Ecto neural progenitor cell (in vitro differentiated cells): Measurements from ENCODE around the gene FYCO1.

ENCODE experiments used
- DNase-seq: peaks from one replicate; pipeline ENCODE4 v3.0.0-alpha.2; 2018; ENCODE audit warnings: low spot score

FYCO1 gene

GRCh38 chr3:45943207-45943846, 52.3 kb downstream of the FYCO1 start, which contains the start of gene CXCR6:
Gene CXCR6, plus strand, starts transcription at chr3:45943464. Its CDS starts 3,018 bp downstream, at chr3:45946482.
- no peak for DNase-seq

DNA sequence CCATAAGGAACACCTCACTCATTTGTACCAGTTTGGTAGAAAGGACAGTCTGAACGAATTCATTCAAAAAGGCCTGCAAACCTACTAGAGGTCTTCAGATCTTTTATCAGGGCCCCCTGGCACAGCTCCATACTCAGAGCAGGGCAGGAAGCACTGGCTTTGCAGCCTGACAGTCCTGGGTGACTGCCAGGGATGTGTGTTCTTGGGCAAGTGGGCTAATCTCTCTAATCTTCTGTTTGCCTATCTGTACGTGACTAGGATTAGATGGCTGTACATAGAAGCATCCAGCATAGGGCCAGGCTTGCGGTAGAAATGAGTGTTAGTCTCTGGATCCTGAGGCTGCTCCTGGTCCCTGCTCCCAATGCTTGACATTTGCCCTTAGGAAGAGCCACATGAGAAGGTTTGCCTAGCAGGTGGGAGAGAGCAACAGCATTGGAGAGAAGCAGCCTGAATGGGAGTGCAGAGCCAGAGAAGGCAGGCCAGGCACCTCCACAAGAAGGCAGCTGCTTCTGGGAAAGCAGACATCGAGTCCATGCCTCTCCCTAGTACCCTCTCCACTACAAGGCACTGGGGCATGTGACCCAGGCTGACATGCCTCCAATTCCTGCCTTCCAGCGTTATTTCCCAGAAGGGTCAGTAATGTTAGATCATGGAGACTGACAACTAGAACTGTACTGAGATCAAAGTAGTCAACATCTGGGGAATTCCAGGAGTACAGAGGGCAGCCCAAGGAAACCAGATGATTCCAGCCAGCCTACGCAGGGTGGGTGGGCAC, 53.4 kb downstream of the FYCO1 start:
- DNase-seq = no peak

DNA sequence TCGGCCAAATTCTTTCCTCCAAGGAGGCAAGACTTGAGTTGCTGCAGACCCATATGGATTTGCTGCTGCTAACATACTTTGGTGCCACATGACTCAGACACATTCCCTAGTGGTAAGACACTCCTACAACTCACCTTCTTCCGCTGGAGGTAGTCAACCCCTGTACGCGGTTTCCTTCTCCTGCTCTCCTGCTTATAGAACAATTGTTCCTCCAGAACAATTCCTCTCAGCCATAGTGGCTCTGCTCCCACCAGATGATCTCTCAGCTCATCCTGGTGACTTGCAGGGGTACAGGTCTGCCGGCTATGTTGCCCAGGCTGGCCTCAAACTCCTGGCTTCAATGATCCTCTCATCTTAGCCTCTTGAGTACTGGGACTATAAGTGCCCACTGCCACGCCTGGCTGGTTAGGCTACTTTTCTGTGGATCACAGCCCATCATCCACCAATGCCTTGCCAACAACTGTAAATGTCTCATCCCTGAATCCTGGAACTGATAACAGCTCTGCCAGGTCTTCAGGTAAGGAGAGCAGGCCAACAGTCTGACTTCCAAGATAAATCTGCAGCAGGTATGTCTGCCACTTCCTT, 54.8 kb downstream of the FYCO1 start:
- DNase-seq = no peak

DNA sequence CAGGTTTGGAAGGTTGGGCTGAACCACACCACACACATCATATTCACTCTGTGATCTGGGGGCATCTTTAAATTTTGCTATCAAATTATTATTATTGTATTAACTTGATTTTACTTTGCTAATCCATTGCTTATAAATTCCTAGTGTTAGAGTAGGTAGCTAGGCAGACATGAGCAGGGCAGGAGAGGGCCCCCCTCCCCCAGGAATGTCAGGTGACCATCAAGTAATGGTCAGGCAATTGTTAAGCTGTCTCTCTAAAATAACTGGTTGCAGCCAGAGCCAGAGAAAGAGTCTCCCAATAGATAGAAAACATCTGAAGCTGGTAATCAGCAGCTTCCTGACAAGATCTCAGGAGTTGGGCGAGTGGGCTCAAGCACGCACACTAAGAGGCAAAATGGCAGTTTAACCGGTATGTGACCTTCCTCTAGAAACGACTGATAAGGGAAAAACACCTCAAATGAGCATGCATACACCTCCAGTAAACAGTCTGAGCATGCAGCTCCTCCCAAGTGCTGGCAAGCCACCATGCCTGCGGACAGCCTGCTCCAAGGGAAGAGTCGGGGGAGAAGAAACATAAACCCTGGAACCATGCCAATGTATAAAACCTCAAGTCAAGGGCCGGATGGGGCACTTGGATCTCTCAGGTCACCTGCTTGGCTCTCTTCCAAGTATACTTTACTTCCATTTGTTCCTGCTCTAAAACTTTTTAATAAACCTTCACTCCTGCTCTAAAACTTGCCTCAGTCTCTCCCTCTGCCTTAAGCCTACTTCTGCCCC, 55.4 kb downstream of the FYCO1 start:
- no peak for DNase-seq

- no peak for DNase-seq
Measured at GRCh38 chr3:45939341-45939771, 56.3 kb downstream of the FYCO1 start.

DNA sequence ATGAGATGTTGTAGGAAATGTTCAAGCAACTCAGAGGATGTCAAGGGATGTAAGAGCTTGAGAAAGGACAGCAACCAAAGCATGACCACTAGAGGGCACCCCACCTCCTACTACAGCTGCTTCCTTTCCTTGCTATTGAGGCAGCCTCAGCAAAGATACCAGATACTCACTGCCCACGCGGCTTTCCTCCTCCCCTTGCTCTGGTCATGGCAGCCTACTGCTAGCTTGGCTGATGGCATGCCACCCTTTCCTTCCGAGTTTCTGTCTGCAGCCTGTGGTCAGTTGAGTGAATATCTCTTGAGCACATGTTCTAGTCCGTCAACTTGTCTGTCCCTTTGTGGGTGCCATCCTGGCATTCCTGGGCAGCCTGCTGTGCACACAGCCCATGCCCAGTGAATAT, 56.8 kb downstream of the FYCO1 start:
- peak; percentile 77 for DNase-seq

GRCh38 chr3:45938043-45938435, 57.6 kb downstream of the FYCO1 start:
- DNase-seq = no peak

DNA sequence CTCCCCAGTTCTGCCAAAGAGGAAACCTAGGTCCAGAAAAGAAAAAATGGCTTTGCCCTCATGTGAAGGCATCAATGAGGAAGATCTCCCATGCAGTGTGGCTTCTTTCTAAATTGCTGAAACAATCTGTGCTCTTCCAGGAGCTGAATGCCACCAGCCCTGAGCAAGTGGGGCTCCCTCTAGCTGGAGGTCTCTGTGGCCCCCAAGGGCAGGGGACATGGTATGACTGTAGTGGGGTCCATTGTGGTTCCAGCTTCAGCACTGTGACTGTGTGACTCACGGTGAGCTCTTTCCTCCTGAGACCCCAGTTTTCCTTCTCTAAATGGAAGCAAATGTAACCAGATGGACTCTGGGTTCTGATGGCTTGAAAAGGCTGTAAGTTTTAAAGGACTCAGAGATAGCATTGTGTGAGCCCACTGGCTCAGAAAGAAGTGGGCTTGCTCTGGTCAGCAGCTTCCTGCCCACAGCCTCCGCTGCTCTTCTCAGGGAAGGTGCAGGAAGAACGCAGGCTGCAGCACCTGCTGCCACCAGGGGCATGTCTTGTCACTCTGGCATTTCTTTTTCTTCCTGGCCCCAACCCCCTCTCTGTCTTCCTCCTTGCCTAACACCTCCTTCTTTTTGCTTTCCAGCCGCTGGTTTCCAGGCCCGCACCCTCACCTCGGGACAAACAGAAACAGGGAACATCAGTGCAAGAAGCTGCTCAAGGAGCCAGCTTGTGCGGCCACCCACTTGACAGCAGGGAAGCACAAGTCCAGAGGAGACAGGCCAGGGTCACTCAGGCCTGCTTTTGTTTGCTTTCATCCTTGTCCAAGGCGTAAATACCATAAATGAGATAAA, 58.2 kb downstream of the FYCO1 start:
- no peak for DNase-seq

DNA sequence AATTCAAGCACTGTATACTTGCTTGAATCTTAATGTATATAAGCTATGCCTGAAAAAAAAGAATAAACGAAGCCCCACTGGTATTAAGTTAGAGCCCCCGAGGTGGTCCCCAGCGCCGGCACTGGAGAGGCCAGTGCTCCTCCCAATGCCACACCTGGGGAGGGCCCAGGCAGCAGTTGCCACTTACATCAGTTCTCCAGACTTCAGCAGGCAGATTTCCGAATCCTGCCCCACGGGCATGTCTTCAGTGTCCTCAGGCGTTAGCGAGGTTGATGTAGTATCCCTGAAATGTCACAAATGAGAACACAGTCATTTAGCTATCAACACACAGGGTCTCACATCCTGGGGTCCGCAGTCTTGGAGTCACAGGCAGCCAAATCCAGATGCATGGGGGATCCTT, 59.4 kb downstream of the FYCO1 start:
- DNase-seq = no peak

GRCh38 chr3:45933591-45933990, 62.0 kb downstream of the FYCO1 start:
- no peak for DNase-seq

GRCh38 chr3:45932112-45932511, 63.5 kb downstream of the FYCO1 start:
- no peak for DNase-seq

- no peak for DNase-seq
Measured at GRCh38 chr3:45931496-45931895, 64.1 kb downstream of the FYCO1 start.

GRCh38 chr3:45929042-45929679, 66.5 kb downstream of the FYCO1 start:
- DNase-seq = no peak

DNA sequence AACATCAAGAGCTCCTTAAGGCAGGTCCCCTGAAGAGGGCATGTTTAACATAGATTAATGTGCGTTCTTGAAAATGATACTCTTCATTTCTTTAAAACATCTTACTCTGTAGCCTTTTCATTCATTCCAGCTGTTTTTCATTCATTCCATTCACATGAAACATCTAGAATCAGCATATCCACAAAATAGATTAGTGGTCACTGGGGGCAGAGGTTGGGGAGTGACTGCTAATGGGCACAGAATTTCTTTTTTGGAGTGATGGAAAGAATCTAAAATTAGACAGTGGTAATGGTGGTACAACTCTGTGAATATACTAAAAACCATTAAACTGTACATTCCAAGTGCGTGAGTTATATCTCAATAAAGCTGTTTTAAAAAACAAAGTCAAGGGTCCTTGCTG, 67.7 kb downstream of the FYCO1 start:
- no peak for DNase-seq

DNA sequence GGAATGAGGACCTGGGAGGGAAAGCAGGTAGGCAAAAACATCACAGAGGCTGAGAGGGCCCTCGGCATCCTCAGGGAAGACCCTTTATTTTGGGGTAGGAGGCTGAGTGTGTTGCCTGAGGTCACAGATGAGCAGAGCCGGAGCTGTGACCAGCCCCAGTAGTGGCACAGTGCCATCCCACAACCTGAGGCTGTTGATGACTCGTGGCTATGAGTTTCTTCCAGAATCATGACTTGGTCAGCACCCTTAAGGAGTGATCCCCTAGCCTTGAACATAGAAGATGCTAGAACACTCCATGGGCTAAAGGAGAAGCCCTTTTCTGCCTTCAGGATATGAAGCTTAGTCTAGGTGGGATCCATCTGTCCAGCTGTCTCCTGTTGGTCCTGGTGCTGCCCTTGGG, 71.9 kb downstream of the FYCO1 start:
- DNase-seq = no peak

- no peak for DNase-seq
Measured at GRCh38 chr3:45922950-45923590, 72.6 kb downstream of the FYCO1 start.

GRCh38 chr3:45922039-45922326, 73.6 kb downstream of the FYCO1 start:
- DNase-seq = no peak

DNA sequence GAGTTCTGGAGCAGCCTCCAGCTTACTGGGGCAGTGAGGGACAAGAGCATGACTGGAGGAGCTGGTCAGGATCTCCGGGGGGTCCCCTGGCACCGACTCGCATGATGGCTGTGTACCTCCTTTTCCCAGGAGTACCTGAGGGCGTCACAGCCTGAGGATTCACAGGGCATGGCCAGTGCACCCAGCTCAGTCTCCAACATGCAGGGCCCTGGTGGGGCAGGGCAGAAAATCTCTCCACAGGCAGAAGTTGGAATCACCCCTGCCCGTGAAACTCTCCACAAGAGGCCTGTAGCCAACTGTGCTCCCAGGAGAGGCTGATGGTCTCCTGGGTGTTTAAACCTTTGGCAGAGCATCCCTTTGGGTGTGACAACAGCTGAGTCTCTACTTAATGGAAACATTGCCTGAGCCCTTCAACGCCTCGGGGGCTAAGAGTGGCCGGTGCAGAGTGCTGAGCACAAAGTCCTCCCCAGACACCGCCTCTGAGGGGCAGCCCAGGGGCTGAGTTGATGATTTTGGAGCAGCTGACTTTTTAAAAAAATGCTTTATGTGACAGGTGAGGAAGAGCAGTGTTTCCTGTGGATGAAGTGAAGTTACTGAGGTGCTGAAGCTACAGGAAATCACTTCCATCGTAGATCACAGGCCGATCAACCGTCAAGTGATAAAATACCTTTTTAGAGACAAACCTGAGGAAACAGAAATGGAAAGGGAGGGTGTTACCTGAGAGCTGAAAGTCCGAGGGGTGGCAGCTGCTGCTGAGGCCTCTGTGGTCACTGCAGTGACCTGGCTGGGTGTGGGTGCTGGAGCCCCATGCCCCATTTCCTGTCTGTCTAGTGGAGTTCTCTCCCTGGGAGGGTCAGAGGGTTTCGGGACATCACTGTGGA, 74.2 kb downstream of the FYCO1 start:
- no peak for DNase-seq

DNA sequence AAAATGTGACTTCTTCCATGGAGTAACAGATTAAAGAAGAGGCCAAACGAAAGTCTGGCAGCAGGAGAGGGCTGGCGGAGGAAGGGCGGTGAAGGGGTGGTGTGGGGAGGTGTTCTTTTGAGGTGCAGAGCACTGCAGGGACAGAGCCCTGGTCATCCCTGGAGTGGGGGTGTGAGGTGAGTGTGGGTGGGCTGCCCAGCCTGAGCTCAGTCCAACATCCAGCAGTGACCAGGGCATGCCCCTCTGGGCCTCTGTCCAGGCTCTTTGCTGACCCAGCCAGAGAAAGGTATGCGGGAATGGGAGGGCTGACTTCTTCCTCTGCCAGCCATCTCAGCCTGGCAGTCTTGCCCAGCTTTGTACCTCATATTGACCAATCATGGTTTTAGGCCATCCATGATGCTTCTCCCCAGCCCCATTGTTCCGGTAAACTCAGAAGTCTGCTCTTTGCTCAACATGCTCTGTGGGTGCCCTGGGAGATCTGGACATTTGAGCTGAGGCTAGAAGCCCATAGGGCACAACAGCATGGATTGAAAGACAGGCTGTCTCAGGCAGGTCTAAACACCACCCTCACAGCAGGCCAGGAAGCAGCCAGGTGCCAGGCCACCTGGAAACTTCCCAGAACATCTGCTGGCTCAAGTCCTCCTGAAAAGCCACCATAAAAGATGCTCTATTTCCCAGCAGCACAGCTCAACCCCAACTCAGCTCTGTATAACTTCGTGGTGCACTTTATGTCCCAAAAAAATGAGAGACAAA, 78.3 kb downstream of the FYCO1 start:
- no peak for DNase-seq
